Measurements from ENCODE around the gene SLC7A14. TPM values are rescaled to one million over a fixed set of nuclear protein-coding genes. Genes with fewer than 3 reads are reported as not detected.

Gene SLC7A14
- total and polyA plus RNA-seq, 2 of the 4 experiments (the other 2 are of a cell fraction): 2.7 to 6.8 TPM

- H4K20me1 ChIP-seq (ENCODE audit: insufficient read depth, low read length): peaks cover 8% of the 10 kb centered on the region; the same call in 1 of the 2 replicates
- H4K8ac ChIP-seq (ENCODE audit: low read depth in 2 of 2, low read length in 2 of 2): no peak overlapping the region; a peak in 1 of 4 replicates
- 0 out of 2 replicates have a peak overlapping the region, but pooled peaks have one; percentile 57 for H2AK5ac ChIP-seq (ENCODE audit: low read depth, low read length)
- no peak overlapping the region for H3K27ac ChIP-seq (ENCODE audit: insufficient read depth, low read length)
- no peak overlapping the region for H3K18ac ChIP-seq (ENCODE audit: low read depth, low read length)
- peak overlapping the region; percentile 10; the same call in 1 of the 2 replicates for H3K4ac ChIP-seq (ENCODE audit: low read depth, low read length)
- no peaks in the 10 kb centered on the region for H3K9me3 ChIP-seq (ENCODE audit: control insufficient read depth, insufficient read depth, low read length)
- no peak overlapping the region for H3K4me2 ChIP-seq (ENCODE audit: low read depth, low read length)
- dilution Hi-C loops (cut with HindIII; ENCODE audit: low sequenced_read_pairs, unreplicated experiment) (no loop called here), in situ Hi-C loops (cut with MboI; ENCODE audit: low sequenced_read_pairs) (loop anchor here (5.0 kb wide), 1 partner anchor 395 kb away; no protein-coding TSS in a partner anchor), intact Hi-C loops (cut with micrococcal nuclease) (loop anchor here (5.0 kb wide), 1 partner anchor 335 kb away; no protein-coding TSS in a partner anchor)
- no peak overlapping the region; the same call in 1 of the 2 replicates for H3K14ac ChIP-seq (replicated peaks; ENCODE audit: low read depth, low read length)
- ChIA-PET POLR2A (ENCODE audit: unreplicated experiment) (no interaction called here), CTCF (interaction anchor here (1.7 to 1.9 kb wide), 2 partner anchors 14 to 394 kb away, joined by 4 to 7 read pairs; no protein-coding TSS in a partner anchor)
- no CpG with 5 or more reads among the region's 1 CpG for WGBS, 2 experiments (ENCODE audit: extremely low coverage in 2 of 2, insufficient read length in 1 of 2)
- H3K9me1 ChIP-seq (ENCODE audit: insufficient read depth, low read length): peaks cover 3% of the 10 kb centered on the region; the same call in 1 of the 2 replicates
- TF ChIP-seq CTCF (conservative IDR thresholded peaks at IDR 0.05; ENCODE audit: low read depth, low read length) (no peak), RAD21 (IDR thresholded peaks at IDR 0.05; ENCODE audit: low read length) (no peak), MAFK (IDR thresholded peaks at IDR 0.05; ENCODE audit: low read depth, low read length) (no peak), FOS (IDR thresholded peaks at IDR 0.05; ENCODE audit: low read depth, low read length) (no peak), RCOR1 (IDR thresholded peaks at IDR 0.05; ENCODE audit: insufficient replicate concordance, low read length) (no peak), NFE2L2 (IDR thresholded peaks at IDR 0.05; ENCODE audit: low read depth, low read length) (no peak), POLR2A (IDR thresholded peaks at IDR 0.05; ENCODE audit: low read depth, low read length) (no peak), USF2 (IDR thresholded peaks at IDR 0.05; ENCODE audit: low read depth, low read length) (no peak), BHLHE40 (IDR thresholded peaks at IDR 0.05; ENCODE audit: low read depth, low read length) (no peak), CEBPB (IDR thresholded peaks at IDR 0.05; ENCODE audit: low read depth, low read length) (no peak), RFX5 (IDR thresholded peaks at IDR 0.05; ENCODE audit: low read depth, low read length) (no peak), SMC3 (IDR thresholded peaks at IDR 0.05; ENCODE audit: low read depth, low read length) (no peak), CHD1 (IDR thresholded peaks at IDR 0.05; ENCODE audit: low read depth, low read length) (no peak), ELK1 (IDR thresholded peaks at IDR 0.05; ENCODE audit: borderline replicate concordance, low read depth, low read length) (no peak), MXI1 (IDR thresholded peaks at IDR 0.05; ENCODE audit: borderline replicate concordance, low read depth, low read length) (no peak)
- no peak overlapping the region for H3K56ac ChIP-seq (ENCODE audit: extremely low read depth, insufficient read depth, low read length)
- no peak overlapping the region for H4K5ac ChIP-seq (ENCODE audit: low read depth, low read length)
- H3K23ac ChIP-seq (ENCODE audit: low read depth, low read length): no peak overlapping the region; the same call in 1 of the 2 replicates
- peak overlapping the region; percentile 54 for H2BK120ac ChIP-seq (ENCODE audit: low read depth, low read length)
- no peak overlapping the region for H2AFZ ChIP-seq (replicated peaks; ENCODE audit: low read length, poor library complexity)
- H2BK20ac ChIP-seq (ENCODE audit: low read depth, low read length): peak overlapping the region; percentile 60; the same call in 1 of the 2 replicates
- H3K4me1 ChIP-seq (ENCODE audit: control insufficient read depth, insufficient read depth, low read length): peaks cover 6% of the 10 kb centered on the region
- H3K36me3 ChIP-seq (ENCODE audit: control insufficient read depth, insufficient read depth, low read length): peaks cover 6% of the 10 kb centered on the region
- peaks cover 10 to 34% of the 10 kb centered on the region in 2 experiments for H3K79me1 ChIP-seq (ENCODE audit: low read depth in 1 of 2, low read length in 2 of 2)
- no peak overlapping the region for H3K9ac ChIP-seq (ENCODE audit: low read depth, low read length)
- no peak overlapping the region for H2AK9ac ChIP-seq (replicated peaks; ENCODE audit: low read depth, low read length, poor library complexity)
- BruUV-seq (replicated peaks): no TSS peak
- H2BK15ac ChIP-seq (ENCODE audit: low read depth, low read length): no peak overlapping the region; the same call in 2 of the 3 replicates
- no peak for DNase-seq
- no peak for ATAC-seq (ENCODE audit: low read depth)
- H3K27me3 ChIP-seq (ENCODE audit: control insufficient read depth, insufficient read depth, low read length): no peaks in the 10 kb centered on the region
- H2BK5ac ChIP-seq (ENCODE audit: low read depth, low read length, poor library complexity, severe bottlenecking): no peak overlapping the region
- H4K91ac ChIP-seq (ENCODE audit: insufficient read depth, low read depth, low read length): no peak overlapping the region; the same call in 1 of the 2 replicates
- H3K4me3 ChIP-seq (ENCODE audit: insufficient read depth, low read depth, low read length): no peak overlapping the region
Measured at GRCh38 chr3:170417090-170417489, 168.8 kb downstream of the SLC7A14 start.

All from IMR-90 (cell line).